ENCODE measurements around the gene RPS6KA6. TPM values are rescaled to one million over a fixed set of nuclear protein-coding genes. Genes with fewer than 3 reads are reported as not detected.

Gene RPS6KA6
- total and polyA plus RNA-seq, 10 of the 15 experiments (the other 5 are each of a cell fraction or from before 2014, with no cell fraction given) = 0.29 to 2.8 (median 1.4) TPM; not detected in 1

- BruUV-seq (replicated peaks) = no TSS peak
- no peaks in the 10 kb centered on the region for H3K79me2 ChIP-seq (ENCODE audit: control insufficient read depth, insufficient read depth, low read length)
- in situ Hi-C loops (cut with MboI) = no loop called here
Measured at GRCh38 chrX:84223261-84223660, 35.3 kb upstream of the RPS6KA6 start.

More at GRCh38 chrX:84223261-84223660, 35.3 kb upstream of the RPS6KA6 start:
- Histone ChIP-seq H3K36me3 (ENCODE audit: control insufficient read depth in 2 of 2, insufficient read depth in 2 of 2, low read length in 1 of 2) (no peaks in the 10 kb centered on the region), H3K9me3 (replicated peaks; ENCODE audit: control insufficient read depth, insufficient read depth, low read length) (no peaks in the 10 kb centered on the region), H3K27ac (ENCODE audit: control insufficient read depth, insufficient read depth) (no peak overlapping the region), H3K4me2 (ENCODE audit: control insufficient read depth, insufficient read depth) (no peak overlapping the region), H3K4me3 (no peak overlapping the region), H4K20me1 (ENCODE audit: control insufficient read depth, insufficient read depth) (no peaks in the 10 kb centered on the region), H3K27me3 (replicated peaks in 1 of 2; ENCODE audit: control insufficient read depth in 2 of 2, insufficient read depth in 2 of 2, low read length in 1 of 2) (no peaks in the 10 kb centered on the region), H3K9ac (ENCODE audit: control insufficient read depth, insufficient read depth, low read length) (no peak overlapping the region), H3K4me1 (ENCODE audit: control insufficient read depth, insufficient read depth, low read length) (no peaks in the 10 kb centered on the region), H2AFZ (ENCODE audit: control insufficient read depth, low read depth, low read length) (no peak overlapping the region)
- SMC1A ChIA-PET (ENCODE audit: uncharacterized antibody, unreplicated experiment) = no interaction called here
- CTCF ChIA-PET = no interaction called here
- TF ChIP-seq SMC3 (IDR thresholded peaks at IDR 0.05; ENCODE audit: borderline replicate concordance, low read length) = no peak
- TF ChIP-seq ZNF207 (IDR thresholded peaks at IDR 0.05; ENCODE audit: borderline replicate concordance) = no peak
- no peak for TF ChIP-seq ZBTB4 (CRISPR knock-in tag; IDR thresholded peaks at IDR 0.05)
- no peak for TF ChIP-seq RBBP5 (conservative IDR thresholded peaks at IDR 0.05)
- no peak for TF ChIP-seq IRF4 (IDR thresholded peaks at IDR 0.05; ENCODE audit: low read depth, low read length)
- no peak for TF ChIP-seq BHLHE40 (IDR thresholded peaks at IDR 0.05; ENCODE audit: borderline replicate concordance in 1 of 2, low read depth in 2 of 2, low read length in 1 of 2)
- TF ChIP-seq YY1 (IDR thresholded peaks at IDR 0.05; ENCODE audit: low read depth, low read length) = no peak
- no peak for TF ChIP-seq HDAC6 (IDR thresholded peaks at IDR 0.05; ENCODE audit: unreplicated experiment)
- TF ChIP-seq PAX5 (IDR thresholded peaks at IDR 0.05; ENCODE audit: borderline replicate concordance, low read depth, low read length) = no peak
- intact Hi-C loops (cut with micrococcal nuclease; ENCODE audit: unreplicated experiment) = no loop called here
- POLR2A ChIA-PET = no interaction called here
- ATAC-seq (no peak), FAIRE-seq (no peak), DNase-seq (ENCODE audit: low read depth, low spot score) (no peak)
- RAD21 ChIA-PET (ENCODE audit: unreplicated experiment) = no interaction called here

All from GM12878 (cell line).